ENCODE measurements around the gene MAU2. TPM values are rescaled to one million over a fixed set of nuclear protein-coding genes. Genes with fewer than 3 reads are reported as not detected.
A peak's percentile ranks its signal among the peaks of the same experiment; 100 is the strongest.

The MAU2 gene
- total and polyA plus RNA-seq, 2 of the 13 experiments (the other 11 are each of a cell fraction or from before 2014, with no cell fraction given) = 16.8 to 33.8 TPM

GRCh38 chr19:19271828-19272599 is 48.6 kb upstream of the MAU2 start:
- Histone ChIP-seq H2AFZ (ENCODE audit: low read length) (no peak overlapping the region), H3K4me2 (ENCODE audit: low read depth, low read length) (peak overlapping the region; percentile 81), H3K9me3 (ENCODE audit: low read length) (no peaks in the 10 kb centered on the region), H3K9ac (ENCODE audit: insufficient read depth, low read depth, low read length) (peak overlapping the region; percentile 51), H3K4me3 (replicated peaks in 1 of 3; ENCODE audit: insufficient read depth in 1 of 3, low read depth in 2 of 3, low read length in 3 of 3) (peak overlapping the region; percentile 55 to 77 (median 73); a peak in 4 of 6 replicates), H3K4me1 (ENCODE audit: insufficient read depth, low read length) (peaks cover 34% of the 10 kb centered on the region), H3K36me3 (replicated peaks in 1 of 2; ENCODE audit: control insufficient read depth in 1 of 2, insufficient read depth in 2 of 2, low read length in 2 of 2) (peaks cover 0 to 8% of the 10 kb centered on the region in 2 experiments; a peak in 1 of 5 replicates), H4K20me1 (ENCODE audit: insufficient read depth, low read length) (no peaks in the 10 kb centered on the region), H3K27me3 (ENCODE audit: control insufficient read depth in 1 of 2, insufficient read depth in 2 of 2, low read length in 2 of 2) (no peaks in the 10 kb centered on the region), H3K27ac (ENCODE audit: extremely low read length, insufficient read depth, low read length) (no peak overlapping the region), H3K79me2 (ENCODE audit: insufficient read depth, low read length) (no peaks in the 10 kb centered on the region)
- TF ChIP-seq ZMYM3 (CRISPR knock-in tag; IDR thresholded peaks at IDR 0.05) (peak; percentile 46; the same call in 1 of the 2 replicates), ZNF629 (CRISPR knock-in tag; conservative IDR thresholded peaks at IDR 0.05) (peak; percentile 94), ZNF546 (CRISPR knock-in tag; conservative IDR thresholded peaks at IDR 0.05) (no peak), ZMYM4 (CRISPR knock-in tag; IDR thresholded peaks at IDR 0.05) (0 out of 2 replicates have a peak, but pooled peaks have one; percentile 31), ZNF460 (CRISPR knock-in tag; IDR thresholded peaks at IDR 0.05; ENCODE audit: borderline replicate concordance) (0 out of 2 replicates have a peak, but pooled peaks have one; percentile 4)
- ChIA-PET CTCF (ENCODE audit: low intra/inter-chr PET ratio, low total read pairs) (no interaction called here), POLR2A (no interaction called here)
- 65% methylated on average over 8 of the region's 8 CpGs for WGBS (ENCODE audit: low lambda C conversion rate)
- intact Hi-C loops (cut with micrococcal nuclease; ENCODE audit: unreplicated experiment) (loop anchor here (5.0 kb wide), 2 partner anchors 45 to 50 kb away; partner anchors contain the start of genes MAU2 and SUGP1), in situ Hi-C loops (cut with HindIII; ENCODE audit: extremely low pct_ligation_motif_present, low pct_unique_long_range_greater_than_20kb) (no loop called here)
- TSS peak; percentile 56 for BruUV-seq (replicated peaks)
- ATAC-seq = no peak
- FAIRE-seq = no peak
- DNase-seq (ENCODE audit: low spot score) = no peak

- H3K4me2 ChIP-seq (ENCODE audit: low read depth, low read length) = peak overlapping the region; percentile 30; the same call in 1 of the 2 replicates
- no peak for FAIRE-seq
- CTCF ChIA-PET (ENCODE audit: low intra/inter-chr PET ratio, low total read pairs) = no interaction called here
These were observed 46.5 kb upstream of the MAU2 start for GRCh38 chr19:19274146-19274545.

More at GRCh38 chr19:19274146-19274545, 46.5 kb upstream of the MAU2 start:
- no peak overlapping the region for H3K9ac ChIP-seq (ENCODE audit: insufficient read depth, low read depth, low read length)
- 79% methylated on average over 6 of the region's 8 CpGs for WGBS (ENCODE audit: low lambda C conversion rate)
- no peak for DNase-seq (ENCODE audit: low spot score)
- H3K9me3 ChIP-seq (ENCODE audit: low read length) = no peaks in the 10 kb centered on the region
- no peaks in the 10 kb centered on the region for H3K27me3 ChIP-seq (ENCODE audit: control insufficient read depth in 1 of 2, insufficient read depth in 2 of 2, low read length in 2 of 2)
- TF ChIP-seq DZIP1 (CRISPR knock-in tag; IDR thresholded peaks at IDR 0.05) (0 out of 2 replicates have a peak, but pooled peaks have one; percentile 19), ZHX1 (CRISPR knock-in tag; IDR thresholded peaks at IDR 0.05; ENCODE audit: low read depth) (no peak), ZNF709 (CRISPR knock-in tag; IDR thresholded peaks at IDR 0.05) (peak; percentile 11; the same call in 1 of the 2 replicates), MEIS1 (CRISPR knock-in tag; IDR thresholded peaks at IDR 0.05; ENCODE audit: borderline replicate concordance) (no peak), TP53 (CRISPR knock-in tag; conservative IDR thresholded peaks at IDR 0.05) (no peak), NFKBIZ (CRISPR knock-in tag; IDR thresholded peaks at IDR 0.05) (no peak)
- H3K4me1 ChIP-seq (ENCODE audit: insufficient read depth, low read length) = peaks cover 34% of the 10 kb centered on the region
- no peak overlapping the region for H2AFZ ChIP-seq (ENCODE audit: low read length)
- POLR2A ChIA-PET = no interaction called here
- H3K36me3 ChIP-seq (replicated peaks in 1 of 2; ENCODE audit: control insufficient read depth in 1 of 2, insufficient read depth in 2 of 2, low read length in 2 of 2) = peaks cover 7 to 20% of the 10 kb centered on the region in 2 experiments; a peak in 3 of 5 replicates
- in situ Hi-C loops (cut with HindIII; ENCODE audit: extremely low pct_ligation_motif_present, low pct_unique_long_range_greater_than_20kb) = no loop called here
- intact Hi-C loops (cut with micrococcal nuclease; ENCODE audit: unreplicated experiment) = loop anchor here (5.0 kb wide), 2 partner anchors 47 to 48 kb away; partner anchors contain the start of genes MAU2 and SUGP1
- no TSS peak for BruUV-seq (replicated peaks)
- no peak for ATAC-seq
- no peaks in the 10 kb centered on the region for H4K20me1 ChIP-seq (ENCODE audit: insufficient read depth, low read length)
- no peaks in the 10 kb centered on the region for H3K79me2 ChIP-seq (ENCODE audit: insufficient read depth, low read length)
- no peak overlapping the region for H3K27ac ChIP-seq (ENCODE audit: extremely low read length, insufficient read depth, low read length)
- no peak overlapping the region for H3K4me3 ChIP-seq (replicated peaks in 1 of 3; ENCODE audit: insufficient read depth in 1 of 3, low read depth in 2 of 3, low read length in 3 of 3)

Data from HepG2 (cell line).